ENCODE data around the gene NRBP1. TPM values are rescaled to one million over a fixed set of nuclear protein-coding genes. Genes with fewer than 3 reads are reported as not detected.

Gene NRBP1
- total RNA-seq, 1 donor from 2014 or later: 78.9 TPM

DNA sequence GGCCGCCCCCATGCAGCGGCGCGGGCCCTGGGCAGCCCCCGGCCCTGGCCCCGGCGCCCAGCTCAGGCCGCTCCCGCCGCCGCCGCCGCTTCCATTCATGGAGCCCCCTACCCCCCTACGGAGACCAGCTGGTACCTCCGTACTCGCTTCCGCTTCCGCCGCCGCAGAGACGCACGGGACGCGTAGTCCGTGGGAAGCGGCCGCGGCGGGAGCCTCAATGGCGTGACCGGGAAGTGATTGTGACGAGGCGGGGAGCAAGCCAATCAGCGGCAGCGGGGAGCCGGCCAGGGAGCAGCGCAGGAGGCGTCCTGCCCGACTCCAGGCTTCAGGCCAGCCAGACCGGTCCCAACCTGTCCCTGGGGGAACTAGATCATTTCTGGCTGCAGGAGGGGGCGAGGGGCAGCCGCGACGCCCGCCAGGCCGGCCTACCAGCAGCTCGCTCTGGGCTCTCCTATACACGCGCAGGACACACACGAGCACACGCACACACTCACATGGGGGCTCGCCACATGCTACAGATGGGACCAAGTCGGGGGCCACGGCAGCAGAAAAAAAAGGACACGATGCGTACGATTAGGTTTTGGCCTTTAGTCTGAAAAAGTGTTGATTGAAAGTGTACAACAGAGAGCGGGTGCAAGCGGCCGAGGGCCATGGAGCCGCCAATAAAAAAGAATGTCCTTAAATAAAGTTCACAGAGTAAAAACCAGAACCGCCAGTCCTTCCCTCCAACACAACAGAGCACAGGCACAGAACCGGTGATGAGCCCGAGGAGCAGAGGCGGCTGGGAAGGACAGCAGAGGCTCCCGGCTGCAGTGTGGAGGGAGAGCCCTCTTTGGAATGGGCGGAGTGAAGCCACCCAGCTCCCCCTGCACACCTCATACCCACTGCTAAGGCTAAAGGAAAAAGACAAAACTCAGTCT lies 47.5 kb upstream of the NRBP1 start, which contains the start of gene ZNF513:
TSS of gene ZNF513 (minus strand) at position 109 of the 920 bp plus-strand sequence. CDS start 208 bp downstream, outside the sequence.
- DNase-seq (peak; percentile 85), ATAC-seq (ENCODE audit: low read depth) (peak; percentile 91)
- CTCF ChIA-PET: interaction anchor here (1.0 kb wide), 1 partner anchor 9 kb away, joined by 5 read pairs; no protein-coding TSS in a partner anchor
- TF ChIP-seq, protein P1, sequence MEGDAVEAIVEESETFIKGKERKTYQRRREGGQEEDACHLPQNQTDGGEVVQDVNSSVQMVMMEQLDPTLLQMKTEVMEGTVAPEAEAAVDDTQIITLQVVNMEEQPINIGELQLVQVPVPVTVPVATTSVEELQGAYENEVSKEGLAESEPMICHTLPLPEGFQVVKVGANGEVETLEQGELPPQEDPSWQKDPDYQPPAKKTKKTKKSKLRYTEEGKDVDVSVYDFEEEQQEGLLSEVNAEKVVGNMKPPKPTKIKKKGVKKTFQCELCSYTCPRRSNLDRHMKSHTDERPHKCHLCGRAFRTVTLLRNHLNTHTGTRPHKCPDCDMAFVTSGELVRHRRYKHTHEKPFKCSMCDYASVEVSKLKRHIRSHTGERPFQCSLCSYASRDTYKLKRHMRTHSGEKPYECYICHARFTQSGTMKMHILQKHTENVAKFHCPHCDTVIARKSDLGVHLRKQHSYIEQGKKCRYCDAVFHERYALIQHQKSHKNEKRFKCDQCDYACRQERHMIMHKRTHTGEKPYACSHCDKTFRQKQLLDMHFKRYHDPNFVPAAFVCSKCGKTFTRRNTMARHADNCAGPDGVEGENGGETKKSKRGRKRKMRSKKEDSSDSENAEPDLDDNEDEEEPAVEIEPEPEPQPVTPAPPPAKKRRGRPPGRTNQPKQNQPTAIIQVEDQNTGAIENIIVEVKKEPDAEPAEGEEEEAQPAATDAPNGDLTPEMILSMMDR (IDR thresholded peaks at IDR 0.05): no peak
- Mint-ChIP-seq H3K9me3 (no peaks in the 10 kb centered on the region), H3K27me3 (no peaks in the 10 kb centered on the region), H3K4me1 (peaks cover 29% of the 10 kb centered on the region), H3K4me3 (peak within 1 kb of the TSS; percentile 87), H3K36me3 (ENCODE audit: low read depth) (peaks cover 80% of the 10 kb centered on the region), H3K27ac (peak within 1 kb of the TSS; percentile 89)
- POLR2A ChIA-PET: interaction anchor here (0.9 to 4.9 kb wide), 9 partner anchors 10 to 247 kb away, joined by 3 to 96 read pairs (median 7); partner anchors contain the start of genes ATRAID, CCDC121, EIF2B4 and GPN1
- intact Hi-C loops (cut with micrococcal nuclease): loop anchor here (1.0 to 2.0 kb wide), 5 partner anchors 11 to 58 kb away; partner anchors contain the start of genes EIF2B4, GTF3C2, MPV17 and NRBP1

DNA sequence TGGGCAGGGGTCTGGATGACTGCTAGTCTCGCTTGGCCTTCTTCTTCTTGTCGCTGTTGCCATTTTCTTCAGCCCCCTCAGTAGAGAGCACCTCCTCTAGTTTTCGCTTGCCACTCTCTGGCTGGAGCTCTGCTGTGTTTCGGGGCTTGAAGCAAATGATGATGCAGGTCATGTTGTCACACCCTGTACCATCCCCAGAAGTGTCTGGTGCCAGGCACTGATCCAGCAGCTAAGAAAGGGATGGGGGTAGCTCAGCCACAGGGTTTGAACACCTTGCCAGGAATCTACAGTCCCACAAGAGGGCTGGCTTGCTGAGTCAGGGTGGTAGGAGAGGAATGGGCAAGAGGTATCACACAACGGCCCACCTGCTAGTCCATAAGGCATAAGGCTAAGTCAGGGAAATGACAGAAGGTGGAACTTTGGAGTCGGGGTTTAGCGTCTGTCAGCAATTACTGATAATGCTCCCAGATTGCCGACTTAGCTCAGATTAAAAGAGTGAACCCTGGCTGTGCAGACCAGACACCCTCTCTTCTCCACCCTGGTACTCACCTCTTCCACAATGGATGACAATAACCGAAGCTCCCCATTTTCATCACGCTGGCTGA lies 46.8 kb upstream of the NRBP1 start:
- Mint-ChIP-seq H3K36me3 (ENCODE audit: low read depth) (peaks cover 77% of the 10 kb centered on the region), H3K27me3 (no peaks in the 10 kb centered on the region), H3K4me3 (peak overlapping the region; percentile 87), H3K9me3 (no peaks in the 10 kb centered on the region), H3K4me1 (peaks cover 29% of the 10 kb centered on the region), H3K27ac (peak overlapping the region; percentile 89)
- intact Hi-C loops (cut with micrococcal nuclease): loop anchor here (2.0 kb wide), 2 partner anchors 47 to 59 kb away; partner anchors contain the start of genes MPV17 and NRBP1
- ChIA-PET POLR2A (interaction anchor here (1.7 to 4.9 kb wide), 4 partner anchors 11 to 59 kb away, joined by 5 to 96 read pairs (median 32); partner anchors contain the start of genes EIF2B4, MPV17, NRBP1 and PPM1G), CTCF (no interaction called here)
- no peak for ATAC-seq (ENCODE audit: low read depth)
- no peak for DNase-seq
- TF ChIP-seq, protein P1 (IDR thresholded peaks at IDR 0.05): no peak

DNA sequence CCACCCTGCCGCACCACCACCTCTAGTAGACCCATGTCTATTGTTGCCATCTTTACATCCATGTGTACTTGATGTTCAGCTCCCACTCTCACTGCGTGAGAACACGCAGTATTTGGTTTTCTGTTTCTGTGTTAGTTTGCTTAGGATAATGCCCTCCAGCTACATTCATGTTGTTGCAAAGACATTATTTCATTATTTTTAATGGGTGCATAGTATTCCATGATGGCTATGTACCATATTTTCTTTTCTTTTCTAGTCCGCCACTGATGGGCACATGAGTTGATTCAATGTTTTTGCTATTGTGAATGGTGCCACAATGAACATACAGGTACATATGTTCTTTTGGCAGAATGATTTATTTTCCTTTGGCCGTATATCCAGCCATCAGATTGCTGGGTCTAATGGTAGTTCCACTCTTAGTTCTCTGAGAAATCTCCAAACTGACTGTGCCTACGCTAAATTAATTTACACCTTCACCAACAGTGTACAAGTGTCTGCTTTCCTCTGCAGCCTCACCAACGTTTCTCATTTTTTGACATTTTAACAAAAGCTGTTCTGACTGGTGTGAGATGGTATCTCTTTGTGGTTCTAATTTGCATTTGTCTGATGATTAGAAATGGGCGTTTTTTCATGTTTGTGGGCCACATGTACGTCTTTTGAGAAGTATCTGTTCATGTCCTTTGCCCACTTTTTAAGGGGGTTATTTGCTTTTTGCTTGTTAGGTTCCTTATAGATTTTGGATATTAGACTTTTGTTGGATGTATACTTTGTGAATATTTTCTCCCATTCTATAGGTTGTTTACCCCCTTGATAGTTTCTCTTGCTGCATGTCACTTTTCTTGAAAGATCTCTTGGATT lies 37.4 kb upstream of the NRBP1 start:
- intact Hi-C loops (cut with micrococcal nuclease): no loop called here
- Mint-ChIP-seq H3K27ac (no peak overlapping the region), H3K4me1 (peaks cover 4% of the 10 kb centered on the region), H3K27me3 (no peaks in the 10 kb centered on the region), H3K36me3 (ENCODE audit: low read depth) (peaks cover 32% of the 10 kb centered on the region), H3K9me3 (no peaks in the 10 kb centered on the region), H3K4me3 (no peak overlapping the region)
- TF ChIP-seq, protein P1 (IDR thresholded peaks at IDR 0.05): no peak
- CTCF ChIA-PET: no interaction called here
- no peak for ATAC-seq (ENCODE audit: low read depth)
- DNase-seq: no peak
- POLR2A ChIA-PET: no interaction called here

DNA sequence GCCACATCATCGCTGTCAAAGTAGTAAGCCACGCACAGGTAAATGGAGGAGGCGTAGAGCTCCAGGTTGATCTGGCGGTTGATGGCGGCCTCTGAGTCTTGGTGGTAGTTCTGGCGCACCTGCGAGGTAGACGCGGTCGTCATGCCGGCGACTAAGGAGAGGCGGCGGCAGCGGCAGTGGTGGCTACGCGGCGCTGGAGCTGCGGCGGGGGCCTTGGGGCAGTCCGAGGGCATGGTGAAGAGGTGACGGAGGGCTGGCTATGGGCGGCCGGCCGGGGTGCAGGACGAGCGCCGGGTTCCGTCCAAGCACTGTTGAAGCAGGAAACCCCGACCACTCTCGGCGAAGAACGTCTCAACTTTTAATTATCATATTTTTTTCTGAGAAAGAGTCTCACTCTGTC lies 35.2 kb upstream of the NRBP1 start:
- TF ChIP-seq, protein P1 (IDR thresholded peaks at IDR 0.05): no peak
- CTCF ChIA-PET: no interaction called here

More for the DNA sequence above, 35.2 kb upstream of the NRBP1 start:
- intact Hi-C loops (cut with micrococcal nuclease): no loop called here
- peaks cover 27% of the 10 kb centered on the region for H3K36me3 Mint-ChIP-seq (ENCODE audit: low read depth)
- H3K27me3 Mint-ChIP-seq: no peaks in the 10 kb centered on the region
- ATAC-seq (ENCODE audit: low read depth): no peak
- H3K27ac Mint-ChIP-seq: no peak overlapping the region
- DNase-seq: no peak
- peaks cover 6% of the 10 kb centered on the region for H3K4me1 Mint-ChIP-seq
- no peak overlapping the region for H3K4me3 Mint-ChIP-seq
- H3K9me3 Mint-ChIP-seq: peaks cover 2% of the 10 kb centered on the region
- POLR2A ChIA-PET: no interaction called here

All from activated B cell treated with CpG ODN at 0.5 μM for 24 hours (primary cell).